HL-60 (cell line): ENCODE data around the gene NOS1AP.

Experiments used
- POLR2AphosphoS5 ChIP-seq: IDR thresholded peaks from 2 replicates; pipeline ENCODE4 v1.6.1; 2012; ENCODE audit warnings: low read depth
- SPI1 ChIP-seq: IDR thresholded peaks from 2 replicates; pipeline ENCODE4 v1.6.1; 2012; ENCODE audit warnings: low read depth, mild to moderate bottlenecking, borderline replicate concordance
- TF ChIP-seq, protein P1 (sequence below): IDR thresholded peaks from one replicate; pipeline ENCODE4 v1.5.1; 2011; ENCODE audit warnings: low read length, control low read depth, inconsistent platforms; ENCODE audit not compliant: insufficient read depth

DNA sequence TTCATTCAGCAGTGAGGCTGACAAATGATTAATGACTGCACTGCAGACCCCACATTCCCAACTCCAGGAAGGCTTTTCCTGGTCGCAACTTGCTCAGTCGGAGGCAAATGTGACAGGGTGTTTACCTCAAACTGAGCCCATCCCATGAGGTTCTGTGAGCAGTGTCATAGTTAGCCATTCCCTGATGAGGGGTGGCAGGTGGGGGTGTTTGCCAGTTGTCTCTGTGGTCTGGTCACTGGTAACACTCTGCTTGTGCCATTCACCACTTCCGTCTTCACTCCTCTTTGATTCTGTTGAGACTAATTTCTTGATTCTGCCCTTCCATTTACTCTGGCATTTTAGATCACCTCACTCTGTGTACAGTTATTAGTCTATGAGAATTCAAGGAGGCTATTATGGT is 73.5 kb downstream of the NOS1AP start:
- TF ChIP-seq POLR2AphosphoS5 (no peak), SPI1 (no peak)
- TF ChIP-seq, protein P1, sequence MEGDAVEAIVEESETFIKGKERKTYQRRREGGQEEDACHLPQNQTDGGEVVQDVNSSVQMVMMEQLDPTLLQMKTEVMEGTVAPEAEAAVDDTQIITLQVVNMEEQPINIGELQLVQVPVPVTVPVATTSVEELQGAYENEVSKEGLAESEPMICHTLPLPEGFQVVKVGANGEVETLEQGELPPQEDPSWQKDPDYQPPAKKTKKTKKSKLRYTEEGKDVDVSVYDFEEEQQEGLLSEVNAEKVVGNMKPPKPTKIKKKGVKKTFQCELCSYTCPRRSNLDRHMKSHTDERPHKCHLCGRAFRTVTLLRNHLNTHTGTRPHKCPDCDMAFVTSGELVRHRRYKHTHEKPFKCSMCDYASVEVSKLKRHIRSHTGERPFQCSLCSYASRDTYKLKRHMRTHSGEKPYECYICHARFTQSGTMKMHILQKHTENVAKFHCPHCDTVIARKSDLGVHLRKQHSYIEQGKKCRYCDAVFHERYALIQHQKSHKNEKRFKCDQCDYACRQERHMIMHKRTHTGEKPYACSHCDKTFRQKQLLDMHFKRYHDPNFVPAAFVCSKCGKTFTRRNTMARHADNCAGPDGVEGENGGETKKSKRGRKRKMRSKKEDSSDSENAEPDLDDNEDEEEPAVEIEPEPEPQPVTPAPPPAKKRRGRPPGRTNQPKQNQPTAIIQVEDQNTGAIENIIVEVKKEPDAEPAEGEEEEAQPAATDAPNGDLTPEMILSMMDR = no peak
